ENCODE measurements around the gene RLF. TPM values are rescaled to one million over a fixed set of nuclear protein-coding genes. Genes with fewer than 3 reads are reported as not detected.

RLF gene
- total and polyA plus RNA-seq, 2 of the 8 experiments (the other 6 are each of a cell fraction or from before 2014, with no cell fraction given) = 4.2 to 18.0 TPM

DNA sequence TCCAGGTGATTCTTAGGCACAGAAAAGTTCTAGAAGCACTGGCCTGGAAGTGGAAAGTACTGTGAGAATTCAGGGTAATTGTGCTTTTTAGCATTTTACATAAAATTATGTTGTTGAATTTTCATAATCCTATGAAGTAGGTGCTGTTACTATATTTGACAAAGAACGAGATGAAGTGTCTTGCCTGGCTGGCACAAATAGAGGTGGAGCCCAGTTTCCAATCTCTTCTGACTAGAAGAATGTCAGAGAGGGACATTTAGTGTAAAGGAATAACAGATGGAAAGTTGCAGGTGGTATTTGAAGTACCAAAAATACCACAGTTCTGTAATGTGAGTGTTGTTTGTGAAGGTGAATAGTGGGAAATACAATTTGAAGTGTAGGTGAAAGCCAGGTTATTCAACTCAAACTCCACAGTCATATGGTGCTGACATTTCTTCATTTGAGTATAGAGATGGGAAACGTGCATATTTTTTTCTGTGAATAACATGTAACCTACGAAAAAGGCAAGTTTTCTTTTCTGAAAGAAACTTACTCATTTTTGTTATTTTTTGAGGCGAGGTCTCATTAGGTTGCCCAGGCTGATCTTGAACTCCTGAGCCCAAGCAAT is 83.1 kb downstream of the RLF start:
- H4K5ac ChIP-seq (ENCODE audit: insufficient read length, low read depth, low read length) = no peak overlapping the region
- no peaks in the 10 kb centered on the region for H3K79me2 ChIP-seq (ENCODE audit: control insufficient read depth in 1 of 2, insufficient read depth in 2 of 2, low read length in 2 of 2)
- H3K23ac ChIP-seq (ENCODE audit: insufficient read length) = no peak overlapping the region
- no peak overlapping the region for H4K91ac ChIP-seq (replicated peaks; ENCODE audit: insufficient read length, low read length)
- H2AFZ ChIP-seq (ENCODE audit: low read length) = no peak overlapping the region
- no peak overlapping the region for H3K27ac ChIP-seq (ENCODE audit: low read depth, low read length)
- H4K8ac ChIP-seq (ENCODE audit: extremely low read depth, insufficient read depth, low read length) = no peak overlapping the region
- H3K9me3 ChIP-seq (ENCODE audit: insufficient read depth in 2 of 2, low read depth in 1 of 2, low read length in 1 of 2) = no peaks in the 10 kb centered on the region
- ChIA-PET CTCF (ENCODE audit: partially characterized antibody) (no interaction called here), POLR2A (ENCODE audit: partially characterized antibody) (interaction anchor here (0.6 to 0.9 kb wide), 2 partner anchors 15 to 207 kb away, joined by 3 read pairs; no protein-coding TSS in a partner anchor)
- no peaks in the 10 kb centered on the region for H4K20me1 ChIP-seq (replicated peaks in 1 of 2; ENCODE audit: control insufficient read depth in 1 of 2, insufficient read depth in 2 of 2, low read length in 2 of 2)
- H3K4me1 ChIP-seq (replicated peaks in 1 of 4; ENCODE audit: control insufficient read depth in 3 of 4, insufficient read depth in 4 of 4, low read length in 3 of 4) = no peaks in the 10 kb centered on the region
- WGBS, 2 experiments (ENCODE audit: extremely low coverage in 1 of 2, insufficient coverage in 1 of 2, insufficient read length in 1 of 2, insufficient replicate concordance in 2 of 2, low coverage in 1 of 2, low lambda C conversion rate in 2 of 2, missing lambda C conversion rate in 1 of 2) = 85% methylated on average over 4 of the region's 4 CpGs; no CpG with 5 or more reads in 1 of the 2 experiments
- H3K27me3 ChIP-seq (replicated peaks in 1 of 4; ENCODE audit: control insufficient read depth in 3 of 4, extremely low read depth in 1 of 4, insufficient read depth in 3 of 4, low read length in 3 of 4) = peaks cover 0 to 1% (median 0%) of the 10 kb centered on the region in 4 experiments; a peak in 1 of 7 replicates
- DNase-seq (ENCODE audit: low read depth in 1 of 2, low spot score in 2 of 2) = no peak
- no peak overlapping the region for H2AK5ac ChIP-seq (ENCODE audit: low read depth, low read length)
- no peak overlapping the region for H2BK15ac ChIP-seq (ENCODE audit: low read length)
- FAIRE-seq = no peak
- no peak overlapping the region for H2BK120ac ChIP-seq (replicated peaks; ENCODE audit: low read depth, low read length)
- H3K56ac ChIP-seq (replicated peaks; ENCODE audit: insufficient read length, low read depth, low read length) = no peak overlapping the region
- no peaks in the 10 kb centered on the region for H3K79me1 ChIP-seq (ENCODE audit: low read depth, low read length)
- no peak for TF ChIP-seq SP1 (IDR thresholded peaks at IDR 0.05; ENCODE audit: low read depth, low read length)
- TF ChIP-seq CBX8 (IDR thresholded peaks at IDR 0.05; ENCODE audit: borderline replicate concordance, low read depth, low read length) = no peak
- no peak overlapping the region for H2BK5ac ChIP-seq (ENCODE audit: low read depth, low read length)
- no peak overlapping the region for H2BK12ac ChIP-seq (ENCODE audit: low read depth, low read length)
- peaks cover 0 to 3% (median 0%) of the 10 kb centered on the region in 4 experiments; a peak in 2 of 8 replicates for H3K36me3 ChIP-seq (ENCODE audit: control insufficient read depth in 2 of 4, insufficient read depth in 4 of 4, low read length in 3 of 4)
- no peak overlapping the region for H3K14ac ChIP-seq (ENCODE audit: insufficient read length)
- H3K18ac ChIP-seq (ENCODE audit: extremely low read depth, low read length) = no peak overlapping the region
- H3K23me2 ChIP-seq (ENCODE audit: low read depth, low read length) = no peaks in the 10 kb centered on the region
- H3K4me3 ChIP-seq (ENCODE audit: extremely low read depth in 1 of 4, insufficient read depth in 2 of 4, low read depth in 3 of 4, low read length in 4 of 4) = no peak overlapping the region
- no peak overlapping the region for H3K4ac ChIP-seq (replicated peaks; ENCODE audit: insufficient read length, low read depth, low read length)
- no peak overlapping the region for H3K9ac ChIP-seq (replicated peaks in 1 of 4; ENCODE audit: extremely low read depth in 1 of 4, low read depth in 3 of 4, low read length in 3 of 4)
- H3K4me2 ChIP-seq (ENCODE audit: insufficient read depth in 1 of 2, low read depth in 2 of 2, low read length in 2 of 2) = no peak overlapping the region
- no peak overlapping the region for H2BK20ac ChIP-seq (ENCODE audit: low read length)
